B cell (primary cell): ENCODE results near the gene BEGAIN.

Source experiments
- CTCF ChIP-seq: fragments of 200-600 bp; IDR thresholded peaks from one replicate; pipeline ENCODE4 v1.8.0; 2022; ENCODE audit warnings: antibody characterized with exemption, mild to moderate bottlenecking
- EZH2 ChIP-seq: IDR thresholded peaks from 2 replicates; pipeline ENCODE4 v1.6.1; 2012; ENCODE audit warnings: borderline replicate concordance, low read depth, mild to moderate bottlenecking, moderate library complexity, low read length; ENCODE audit not compliant: insufficient read depth, poor library complexity, severe bottlenecking

DNA sequence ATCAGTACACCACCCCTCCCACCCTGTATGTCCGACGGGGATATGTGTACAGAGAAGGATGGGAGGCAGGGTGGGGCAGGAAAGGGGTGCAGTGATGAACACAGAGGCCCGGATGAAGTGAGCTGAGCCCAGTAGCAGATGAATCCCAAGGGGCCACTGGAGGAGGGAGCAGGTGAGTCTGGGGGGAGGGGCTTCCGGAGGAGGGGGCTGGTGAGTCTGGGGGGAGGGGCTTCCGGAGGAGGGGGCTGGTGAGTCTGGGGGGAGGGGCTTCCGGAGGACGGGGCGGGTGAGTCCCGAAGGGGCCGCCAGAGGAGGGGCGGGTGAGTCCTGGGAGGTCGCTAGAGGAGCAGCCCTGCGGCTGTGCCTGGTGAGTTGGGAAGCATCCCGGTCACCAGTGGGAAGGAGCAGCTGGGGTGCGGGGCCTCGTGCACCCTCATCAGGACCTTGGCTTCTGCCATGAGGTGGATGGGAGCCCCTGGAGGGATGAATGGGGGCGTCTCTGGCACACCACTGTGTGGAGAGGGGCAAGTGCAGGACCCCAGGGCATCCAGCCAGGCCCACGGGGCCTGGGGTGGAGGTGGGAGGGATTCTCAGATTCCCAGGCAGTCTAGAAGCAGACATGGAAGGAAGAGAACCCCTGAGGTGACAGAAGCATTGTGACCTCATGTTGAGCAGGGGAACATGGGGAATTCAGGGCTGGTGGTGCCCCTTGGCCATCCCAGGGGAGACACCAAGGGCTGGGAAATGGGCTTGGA lies 14.0 kb downstream of the BEGAIN start:
- TF ChIP-seq CTCF = no peak
- TF ChIP-seq EZH2 = no peak
